Sigmoid colon (tissue), 7 donors: Measurements from ENCODE around the gene TUBGCP3. TPM values are rescaled to one million over a fixed set of nuclear protein-coding genes. Genes with fewer than 3 reads are reported as not detected.
"Not testable (repeated sequence)": the region's sequence is repeated elsewhere in the genome, so short reads cannot be mapped to it uniquely, and the experiment has no call there.

Source experiments
- DNase-seq: peaks from one replicate; pipeline ENCODE4 v3.0.0-alpha.2; 2019
- H3K27ac ChIP-seq, 4 donors: fragments of 200-600 bp; sonication (generic); one replicate each; pipeline ENCODE4 v1.5.1; 2016 to 2019; ENCODE audit warnings: mild to moderate bottlenecking in 1 of 4
- H3K27me3 ChIP-seq, 3 donors: fragments of 200-600 bp; sonication (generic); one replicate each; pipeline ENCODE4 v1.5.1; 2019; ENCODE audit warnings: mild to moderate bottlenecking in 1 of 3
- H3K36me3 ChIP-seq, 4 donors: fragments of 200-600 bp; sonication (generic); one replicate each; pipeline ENCODE4 v1.5.1; 2016 to 2019
- H3K4me1 ChIP-seq, 4 donors: fragments of 200-600 bp; sonication (generic); one replicate each; pipeline ENCODE4 v1.5.1; 2017 to 2019
- H3K4me3 ChIP-seq, 4 donors: fragments of 200-600 bp; sonication (generic); one replicate each; pipeline ENCODE4 v1.5.1; 2017 to 2019; ENCODE audit warnings: mild to moderate bottlenecking in 2 of 4, moderate library complexity in 1 of 4
- H3K9me3 ChIP-seq, 4 donors: fragments of 200-600 bp in 3 of 4; sonication (generic) in 3 of 4; one replicate each; pipeline versions ENCODE4 v1.5.1 to v1.6.1; 2013 to 2019
- CTCF ChIP-seq, 4 experiments: fragments of 450-650 bp in 3 of 4; fragments of 200-600 bp in 1 of 4; IDR thresholded peaks; one replicate each; pipeline ENCODE4 v1.5.1; 2016 to 2019; ENCODE audit warnings: antibody characterized with exemption in 4 of 4, mild to moderate bottlenecking in 3 of 4, moderate library complexity in 2 of 4
- EP300 ChIP-seq, 4 donors: sonication (generic); formaldehyde crosslinking; IDR thresholded peaks; one replicate each; pipeline ENCODE4 v1.6.1; 2017; ENCODE audit warnings: antibody characterized with exemption in 4 of 4
- POLR2A ChIP-seq, 2 donors: fragments of 450-650 bp; IDR thresholded peaks; one replicate each; pipeline ENCODE4 v1.6.1; 2016; ENCODE audit warnings: antibody characterized with exemption in 2 of 2, mild to moderate bottlenecking in 2 of 2, moderate library complexity in 2 of 2
- POLR2AphosphoS5 ChIP-seq, 4 donors: sonication (generic); formaldehyde crosslinking; IDR thresholded peaks; one replicate each; pipeline ENCODE4 v1.6.1; 2017; ENCODE audit warnings: antibody characterized with exemption in 4 of 4
- WGBS, 2 donors: extraction: QIAGEN DNeasy Blood & Tissue Kit; methylation state at CpG; one replicate each; pipeline ENCODE4 v1.1.7; 2013; 5-methylcytosine and 5-hydroxymethylcytosine counted together
- intact Hi-C: fragments of 100-400 bp; cut with DNase I; formaldehyde crosslinking; loops from one replicate; pipeline ENCODE4 v1.15.1; 2023
- polyA plus RNA-seq, 3 donors: library from polyadenylated mRNA; stranded (reverse); fragments of 200-250 nt; gene quantifications; one replicate each; pipeline ENCODE4 v1.2.3, GENCODE V29; 2013
- total RNA-seq, 4 donors: library from RNA; depleted of rRNA; stranded (reverse); fragments of >200 nt; gene quantifications; one replicate each; pipeline ENCODE4 v1.1.0, GENCODE V29; 2016
- donor health status: healthy with polysubstance abuse.
- donor health status: Bipolar disorder and iron deficiency.
- donor health status: healthy.

The TUBGCP3 gene
- total and polyA plus RNA-seq, 7 donors, result 7.2 to 33.5 (median 23.8) TPM

GRCh38 chr13:112486386-112487126 lies 101.4 kb downstream of the TUBGCP3 start:
- H3K36me3 ChIP-seq, result peaks cover 0 to 44% (median 2%) of the 10 kb centered on the region in 4 donors
- no peaks in the 10 kb centered on the region for H3K9me3 ChIP-seq
- H3K4me1 ChIP-seq, result no peaks in the 10 kb centered on the region
- no peak overlapping the region for H3K27ac ChIP-seq
- H3K27me3 ChIP-seq, result no peaks in the 10 kb centered on the region
- TF ChIP-seq POLR2A (IDR thresholded peaks at IDR 0.05), result no peak
- no peak for TF ChIP-seq POLR2AphosphoS5 (IDR thresholded peaks at IDR 0.05)
- TF ChIP-seq CTCF (IDR thresholded peaks at IDR 0.05), result no peak
- TF ChIP-seq EP300 (IDR thresholded peaks at IDR 0.05), result no peak
- intact Hi-C loops, result no loop called here
- 94 to 95% methylated on average over 11 of the region's 11 CpGs for WGBS, 2 donors
- DNase-seq, result no peak
- H3K4me3 ChIP-seq, result no peak overlapping the region

GRCh38 chr13:112485814-112486213 lies 102.1 kb downstream of the TUBGCP3 start:
- H3K9me3 ChIP-seq, intact Hi-C loops, H3K4me3 ChIP-seq, H3K4me1 ChIP-seq, H3K27ac ChIP-seq, H3K27me3 ChIP-seq, DNase-seq: not testable (repeated sequence)
- WGBS, 2 donors, result 97 to 98% methylated on average over 22 to 23 of the region's 25 CpGs
- H3K36me3 ChIP-seq, result peaks cover 0 to 44% (median 2%) of the 10 kb centered on the region in 4 donors

GRCh38 chr13:112483299-112483698 lies 104.7 kb downstream of the TUBGCP3 start:
- H3K27ac ChIP-seq, result no peak overlapping the region
- no peak for TF ChIP-seq EP300 (IDR thresholded peaks at IDR 0.05)
- TF ChIP-seq CTCF (IDR thresholded peaks at IDR 0.05), result no peak
- TF ChIP-seq POLR2A (IDR thresholded peaks at IDR 0.05), result no peak
- no peaks in the 10 kb centered on the region for H3K9me3 ChIP-seq
- H3K4me3 ChIP-seq, result no peak overlapping the region
- no peaks in the 10 kb centered on the region for H3K27me3 ChIP-seq
- no peaks in the 10 kb centered on the region for H3K4me1 ChIP-seq
- intact Hi-C loops, result no loop called here
- H3K36me3 ChIP-seq, result peaks cover 0 to 36% (median 2%) of the 10 kb centered on the region in 4 donors
- no peak for DNase-seq
- 91 to 96% methylated on average over 7 of the region's 7 CpGs for WGBS, 2 donors

GRCh38 chr13:112481458-112481857 lies 106.5 kb downstream of the TUBGCP3 start:
- TF ChIP-seq EP300 (IDR thresholded peaks at IDR 0.05), result no peak
- TF ChIP-seq POLR2A (IDR thresholded peaks at IDR 0.05), result no peak
- no peak for TF ChIP-seq CTCF (IDR thresholded peaks at IDR 0.05)
- TF ChIP-seq POLR2AphosphoS5 (IDR thresholded peaks at IDR 0.05), result no peak
- no peak for DNase-seq

DNA sequence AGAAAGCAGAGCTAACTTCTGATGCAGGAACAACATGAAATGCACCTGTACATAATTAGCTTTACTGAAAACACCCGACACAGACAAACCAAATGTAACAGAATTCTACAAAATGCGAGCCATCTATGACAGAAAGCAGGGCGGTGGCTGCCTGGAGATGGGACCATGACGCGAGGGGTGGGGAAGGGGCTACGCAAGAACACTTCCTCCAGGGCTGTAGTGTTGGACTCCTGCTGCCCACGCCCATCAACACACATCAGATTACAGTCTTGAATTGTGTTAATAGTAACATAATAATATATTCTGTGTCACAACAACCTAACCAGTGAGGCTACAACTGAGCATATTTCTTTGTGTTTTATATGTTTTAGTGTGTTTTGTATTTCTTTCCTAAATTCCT lies 108.6 kb downstream of the TUBGCP3 start:
- no peak for TF ChIP-seq CTCF (IDR thresholded peaks at IDR 0.05)
- TF ChIP-seq EP300 (IDR thresholded peaks at IDR 0.05), result no peak
- no peak for TF ChIP-seq POLR2AphosphoS5 (IDR thresholded peaks at IDR 0.05)
- TF ChIP-seq POLR2A (IDR thresholded peaks at IDR 0.05), result no peak
- H3K36me3 ChIP-seq, result no peaks in the 10 kb centered on the region
- H3K27ac ChIP-seq, result no peak overlapping the region
- 88 to 93% methylated on average over 7 of the region's 7 CpGs for WGBS, 2 donors
- no peak for DNase-seq
- H3K4me1 ChIP-seq, result no peaks in the 10 kb centered on the region
- H3K27me3 ChIP-seq, result no peaks in the 10 kb centered on the region
- intact Hi-C loops, result no loop called here
- no peak overlapping the region for H3K4me3 ChIP-seq
- H3K9me3 ChIP-seq, result no peaks in the 10 kb centered on the region

More at GRCh38 chr13:112481458-112481857, 106.5 kb downstream of the TUBGCP3 start:
- H3K4me1 ChIP-seq, result no peaks in the 10 kb centered on the region
- no peak overlapping the region for H3K27ac ChIP-seq
- intact Hi-C loops, result no loop called here
- H3K4me3 ChIP-seq, result no peak overlapping the region
- no peaks in the 10 kb centered on the region for H3K27me3 ChIP-seq
- H3K36me3 ChIP-seq, result peaks cover 0 to 19% (median 2%) of the 10 kb centered on the region in 4 donors
- H3K9me3 ChIP-seq, result no peaks in the 10 kb centered on the region
